GM21381 (cell line): ENCODE data around the gene PAIP2B.
"Not testable (repeated sequence)": the region's sequence is repeated elsewhere in the genome, so short reads cannot be mapped to it uniquely, and the experiment has no call there.

Experiments
- ATAC-seq: cut with Tn5 transposase; IDR thresholded peaks from one replicate; pipeline ENCODE4 v1.9.1; 2021; ENCODE audit warnings: mild to moderate bottlenecking, moderate library complexity; ENCODE audit not compliant: unreplicated experiment

Gene PAIP2B, protein sequence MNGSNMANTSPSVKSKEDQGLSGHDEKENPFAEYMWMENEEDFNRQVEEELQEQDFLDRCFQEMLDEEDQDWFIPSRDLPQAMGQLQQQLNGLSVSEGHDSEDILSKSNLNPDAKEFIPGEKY

DNA sequence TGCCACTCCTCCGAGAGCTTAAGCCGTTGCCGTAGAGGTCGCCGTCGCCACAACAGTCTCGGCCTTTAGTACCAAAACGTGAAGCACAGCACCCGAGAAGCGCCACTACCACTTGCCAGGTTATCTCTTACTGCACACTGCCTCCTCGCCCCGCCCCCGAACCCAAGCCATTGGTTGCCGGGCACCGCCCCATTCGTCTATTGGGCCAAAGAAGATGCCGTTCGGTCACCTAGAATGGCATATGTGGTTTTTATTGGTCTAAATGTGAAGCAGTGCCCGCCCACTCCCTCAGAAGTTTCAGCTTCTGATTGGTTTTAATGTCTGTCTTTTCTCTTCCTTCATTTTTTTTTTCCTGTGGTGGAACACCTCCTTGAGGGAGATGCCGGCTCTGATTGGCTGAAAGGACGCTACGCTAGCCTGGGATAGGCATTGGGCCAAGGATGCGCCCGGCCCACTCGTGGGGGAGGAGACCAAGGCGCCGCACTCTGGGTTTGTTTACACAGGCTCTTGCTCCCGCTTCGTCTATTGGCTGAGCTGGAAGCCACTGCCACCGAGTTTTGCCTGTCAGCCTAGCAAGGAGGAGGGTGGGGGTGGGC is at the start of gene PAIP2B:
TSS of gene PAIP2B (minus strand) at position 139 of the 596 bp plus-strand sequence. CDS start 24,514 bp downstream, outside the sequence.
- peak; percentile 97 for ATAC-seq

GRCh38 chr2:71275939-71276310 is 49.0 kb upstream of the PAIP2B start:
- no peak for ATAC-seq

DNA sequence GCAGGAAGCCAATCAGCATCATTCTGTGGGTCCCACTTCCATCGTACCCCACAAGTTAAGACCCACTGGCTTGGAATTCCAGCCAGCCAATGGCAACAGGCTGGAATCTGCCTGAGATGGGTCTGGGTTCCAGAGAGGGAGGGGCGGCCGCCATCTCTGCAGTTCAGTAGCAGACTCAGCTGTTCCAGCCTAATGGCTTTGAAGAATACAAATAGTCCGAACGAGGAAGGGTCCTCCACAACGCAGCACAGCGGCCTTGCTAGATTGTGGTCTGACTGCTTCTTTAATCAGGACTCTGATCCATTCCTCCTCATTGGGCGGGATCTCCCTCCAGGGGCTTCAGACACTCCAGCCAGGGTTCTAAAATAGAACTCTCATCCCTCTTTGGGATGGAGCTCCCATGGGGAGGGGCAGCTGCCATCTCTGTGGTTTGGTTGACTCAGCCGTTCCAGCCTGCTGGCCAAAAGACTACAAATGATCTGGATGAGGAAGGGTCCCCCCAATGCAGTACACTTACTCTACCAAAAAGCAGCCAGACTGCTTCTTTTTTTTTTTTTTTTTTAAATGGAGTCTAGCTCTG is 42.7 kb upstream of the PAIP2B start:
- ATAC-seq = no peak

- no peak for ATAC-seq
These were observed 36.5 kb upstream of the PAIP2B start for GRCh38 chr2:71263386-71263785.

DNA sequence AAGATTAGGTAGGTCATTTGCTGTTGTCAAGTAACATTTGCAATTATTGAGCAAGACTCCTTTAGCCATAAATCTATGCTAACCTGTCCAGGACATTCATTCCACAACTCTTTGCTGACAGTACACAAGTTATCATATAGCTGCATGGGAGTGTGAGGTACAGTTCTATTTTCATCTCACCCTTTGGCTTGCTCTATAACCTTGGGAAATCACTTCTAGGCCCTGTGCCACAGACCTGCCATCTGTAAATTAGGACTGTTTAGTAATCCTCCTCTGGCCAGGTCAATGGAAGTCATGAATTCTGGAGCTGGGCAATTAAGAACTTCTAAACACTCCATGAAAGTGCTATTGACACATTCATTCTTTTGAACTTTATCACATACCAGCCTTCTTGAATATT is 34.6 kb upstream of the PAIP2B start:
- ATAC-seq = no peak

DNA sequence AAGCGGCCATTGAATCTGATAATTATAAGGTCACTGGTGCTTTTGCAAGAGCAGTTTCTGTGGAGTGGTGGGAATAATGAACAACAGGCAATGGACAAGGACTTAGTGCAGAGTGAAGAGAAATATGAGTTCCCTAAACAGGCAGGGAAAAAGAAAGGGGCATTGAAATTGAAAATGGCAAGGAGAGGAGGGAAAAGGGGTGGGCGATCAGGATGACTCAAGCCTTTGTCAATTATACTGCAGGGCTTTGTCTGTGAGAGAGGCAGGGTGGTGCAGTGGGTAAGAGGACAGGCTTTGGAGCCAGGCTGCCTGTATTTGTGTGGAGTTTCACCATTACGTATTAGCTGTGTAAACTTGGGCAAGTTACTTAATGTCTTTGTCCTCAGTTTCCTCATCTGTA is 29.5 kb upstream of the PAIP2B start:
- no peak for ATAC-seq

GRCh38 chr2:71254776-71255175 is 27.9 kb upstream of the PAIP2B start:
- ATAC-seq = no peak

- ATAC-seq = no peak
These were observed 27.2 kb upstream of the PAIP2B start for GRCh38 chr2:71254078-71254477.

- ATAC-seq = no peak
These were observed 26.6 kb upstream of the PAIP2B start for GRCh38 chr2:71253476-71253875.

DNA sequence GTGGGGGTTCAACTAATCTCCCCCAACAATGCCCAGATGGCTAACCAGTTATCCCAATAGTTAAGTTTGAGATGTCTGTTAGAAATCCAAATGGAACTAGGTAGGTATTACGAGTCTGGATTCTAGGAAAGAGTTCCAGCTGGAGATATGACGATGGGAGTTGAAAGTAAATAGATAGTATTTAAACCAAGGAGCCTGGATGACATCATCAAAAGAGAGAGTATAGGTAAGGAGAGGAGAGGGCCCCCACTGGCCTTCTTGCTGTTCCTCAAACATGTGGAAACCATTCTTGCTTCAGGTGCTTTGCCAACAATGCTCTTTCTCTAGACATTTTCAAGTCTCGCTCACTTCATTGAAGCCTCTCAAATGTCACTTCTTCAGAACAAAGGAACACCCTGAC is 26.0 kb upstream of the PAIP2B start:
- ATAC-seq = no peak

DNA sequence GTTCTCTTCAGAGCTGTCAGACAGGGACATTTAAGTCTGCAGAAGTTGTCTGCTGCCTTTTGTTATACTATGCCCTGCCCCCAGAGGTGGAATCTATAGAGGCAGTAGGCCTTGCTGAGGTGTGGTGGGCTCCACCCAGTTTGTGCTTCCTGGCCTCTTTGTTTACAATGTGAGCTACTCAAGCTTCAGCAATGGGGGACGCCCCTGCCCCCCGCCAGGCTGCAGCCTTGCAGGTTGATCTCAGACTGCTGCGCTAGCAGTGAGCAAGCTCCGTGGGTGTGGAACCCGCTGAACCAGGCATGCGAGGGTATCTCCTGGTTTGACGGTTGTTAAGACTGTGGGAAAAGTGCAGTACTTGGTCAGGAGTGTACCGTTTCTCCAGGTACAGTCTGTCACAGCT is 24.0 kb upstream of the PAIP2B start:
- no peak for ATAC-seq

- ATAC-seq = no peak
These were observed 17.4 kb upstream of the PAIP2B start for GRCh38 chr2:71244302-71244660.

- no peak for ATAC-seq
These were observed 16.9 kb upstream of the PAIP2B start for GRCh38 chr2:71243634-71244301.

GRCh38 chr2:71240794-71241193 is 13.9 kb upstream of the PAIP2B start:
- no peak for ATAC-seq

GRCh38 chr2:71238089-71238488 is 11.2 kb upstream of the PAIP2B start:
- no peak for ATAC-seq

DNA sequence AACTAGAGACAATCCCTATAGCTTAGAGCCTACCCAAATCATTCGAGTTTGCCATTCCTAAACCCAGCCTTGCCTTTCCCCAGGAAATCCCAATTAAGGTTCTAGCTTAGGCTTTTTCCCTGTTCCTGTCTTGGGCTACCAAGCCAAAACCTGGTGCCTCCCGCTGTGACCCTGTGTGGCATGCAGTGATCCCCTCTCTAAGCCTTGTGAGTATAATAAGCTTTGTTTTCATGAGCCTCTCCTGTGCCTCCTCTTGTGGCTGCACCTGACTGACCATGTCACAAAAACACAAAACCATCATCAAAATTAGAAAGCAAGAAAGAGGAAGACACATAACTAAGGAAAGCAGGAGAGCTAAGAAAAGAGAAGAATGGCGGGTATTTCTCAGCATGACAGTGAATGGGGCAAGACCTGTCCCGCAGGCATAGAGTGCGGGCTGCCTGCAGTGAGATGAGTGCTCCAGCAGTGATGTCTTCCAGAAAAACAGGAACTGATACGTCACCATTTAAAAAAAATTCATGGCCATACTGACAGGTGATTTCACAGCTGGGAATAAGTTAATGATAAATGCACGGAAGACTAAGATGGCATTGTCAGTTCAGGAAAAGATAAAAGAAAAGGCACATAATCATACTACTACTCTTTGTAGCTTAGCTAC is 9.2 kb upstream of the PAIP2B start:
- no peak for ATAC-seq

- ATAC-seq = not testable (repeated sequence)
These were observed 6.2 kb upstream of the PAIP2B start for GRCh38 chr2:71233072-71233471.

- ATAC-seq = peak; percentile 4
These were observed 573 bp downstream of the PAIP2B start for GRCh38 chr2:71226096-71226964.

GRCh38 chr2:71224935-71225334 is 2.0 kb downstream of the PAIP2B start:
- ATAC-seq = no peak

GRCh38 chr2:71224457-71224856 is 2.4 kb downstream of the PAIP2B start:
- ATAC-seq = no peak
